GM12892 (cell line): ENCODE measurements around the gene ZNRF3.

ENCODE experiments used
- POLR2A ChIP-seq: IDR thresholded peaks from 2 replicates; pipeline ENCODE4 v1.6.1; 2011; ENCODE audit warnings: low read depth, low read length, control low read depth
- POLR2AphosphoS5 ChIP-seq: IDR thresholded peaks from 2 replicates; pipeline ENCODE4 v1.6.1; 2011; ENCODE audit warnings: low read depth, low read length, control low read depth
- TAF1 ChIP-seq: IDR thresholded peaks from 2 replicates; pipeline ENCODE4 v1.6.1; 2011; ENCODE audit warnings: low read depth, mild to moderate bottlenecking, control low read depth, low read length, borderline replicate concordance

- no peak for TF ChIP-seq POLR2AphosphoS5
- no peak for TF ChIP-seq POLR2A
- TF ChIP-seq TAF1, result no peak
These were observed 120.2 kb downstream of the ZNRF3 start for GRCh38 chr22:29003552-29003951.
